ENCODE data around the gene MRPS15.

MRPS15 gene

GRCh38 chr1:36446271-36446670, 17.9 kb downstream of the MRPS15 start:
- no peak for ATAC-seq
- TF ChIP-seq ZC3H10 (CRISPR knock-in tag; IDR thresholded peaks at IDR 0.05) (no peak), POU6F1 (CRISPR knock-in tag; IDR thresholded peaks at IDR 0.05; ENCODE audit: borderline replicate concordance, low read depth) (no peak), ZNF70 (CRISPR knock-in tag; IDR thresholded peaks at IDR 0.05) (no peak), ISL1 (CRISPR knock-in tag; IDR thresholded peaks at IDR 0.05) (no peak), ZFP30 (CRISPR knock-in tag; IDR thresholded peaks at IDR 0.05) (no peak), GLIS3 (CRISPR knock-in tag; IDR thresholded peaks at IDR 0.05) (no peak), ARNTL (CRISPR knock-in tag; IDR thresholded peaks at IDR 0.05; ENCODE audit: borderline replicate concordance, low read depth) (no peak), BACH2 (CRISPR knock-in tag; IDR thresholded peaks at IDR 0.05; ENCODE audit: borderline replicate concordance) (no peak), TOX (CRISPR knock-in tag; IDR thresholded peaks at IDR 0.05; ENCODE audit: borderline replicate concordance) (no peak), ZNF8 (CRISPR knock-in tag; IDR thresholded peaks at IDR 0.05) (no peak), CSRNP3 (CRISPR knock-in tag; IDR thresholded peaks at IDR 0.05) (no peak), ESRRG (CRISPR knock-in tag; IDR thresholded peaks at IDR 0.05) (no peak), OSR1 (CRISPR knock-in tag; IDR thresholded peaks at IDR 0.05) (no peak), TSHZ2 (CRISPR knock-in tag; IDR thresholded peaks at IDR 0.05) (no peak), RARB (CRISPR knock-in tag; IDR thresholded peaks at IDR 0.05) (no peak), CSDC2 (CRISPR knock-in tag; IDR thresholded peaks at IDR 0.05) (no peak)

GRCh38 chr1:36443297-36443696, 20.9 kb downstream of the MRPS15 start:
- no peak for TF ChIP-seq TCF4 (CRISPR knock-in tag; IDR thresholded peaks at IDR 0.05; ENCODE audit: borderline replicate concordance)
- no peak for TF ChIP-seq GLIS3 (CRISPR knock-in tag; IDR thresholded peaks at IDR 0.05)
- TF ChIP-seq ZFP3 (CRISPR knock-in tag; IDR thresholded peaks at IDR 0.05): no peak
- TF ChIP-seq ISL1 (CRISPR knock-in tag; IDR thresholded peaks at IDR 0.05): no peak
- TF ChIP-seq BACH2 (CRISPR knock-in tag; IDR thresholded peaks at IDR 0.05; ENCODE audit: borderline replicate concordance): no peak
- TF ChIP-seq RARB (CRISPR knock-in tag; IDR thresholded peaks at IDR 0.05): no peak
- TF ChIP-seq POU6F1 (CRISPR knock-in tag; IDR thresholded peaks at IDR 0.05; ENCODE audit: borderline replicate concordance, low read depth): no peak
- TF ChIP-seq SNAI2 (CRISPR knock-in tag; IDR thresholded peaks at IDR 0.05): no peak
- TF ChIP-seq OSR1 (CRISPR knock-in tag; IDR thresholded peaks at IDR 0.05): no peak
- no peak for TF ChIP-seq CSRNP3 (CRISPR knock-in tag; IDR thresholded peaks at IDR 0.05)
- TF ChIP-seq ZNF70 (CRISPR knock-in tag; IDR thresholded peaks at IDR 0.05): no peak
- no peak for TF ChIP-seq ARNTL (CRISPR knock-in tag; IDR thresholded peaks at IDR 0.05; ENCODE audit: borderline replicate concordance, low read depth)
- no peak for TF ChIP-seq ZC3H10 (CRISPR knock-in tag; IDR thresholded peaks at IDR 0.05)
- no peak for TF ChIP-seq TOX (CRISPR knock-in tag; IDR thresholded peaks at IDR 0.05; ENCODE audit: borderline replicate concordance)
- no peak for TF ChIP-seq ZFP30 (CRISPR knock-in tag; IDR thresholded peaks at IDR 0.05)
- no peak for TF ChIP-seq PPARA (CRISPR knock-in tag; IDR thresholded peaks at IDR 0.05; ENCODE audit: borderline replicate concordance)
- no peak for TF ChIP-seq CSDC2 (CRISPR knock-in tag; IDR thresholded peaks at IDR 0.05)
- no peak for ATAC-seq

GRCh38 chr1:36442337-36442736, 21.8 kb downstream of the MRPS15 start:
- TF ChIP-seq ZFP30 (CRISPR knock-in tag; IDR thresholded peaks at IDR 0.05) (no peak), ZNF70 (CRISPR knock-in tag; IDR thresholded peaks at IDR 0.05) (no peak), CSRNP3 (CRISPR knock-in tag; IDR thresholded peaks at IDR 0.05) (no peak), PATZ1 (CRISPR knock-in tag; IDR thresholded peaks at IDR 0.05; ENCODE audit: borderline replicate concordance) (no peak), SNAI2 (CRISPR knock-in tag; IDR thresholded peaks at IDR 0.05) (no peak), PPARA (CRISPR knock-in tag; IDR thresholded peaks at IDR 0.05; ENCODE audit: borderline replicate concordance) (no peak)
- no peak for ATAC-seq

Measured in SK-N-SH treated with all-trans-retinoic acid at 6 μM for 48 hours (cell line).